DMS53 treated with DMSO at 0.1 percent for 48 hours (cell line): ENCODE data around the gene CCDC178.
A peak's percentile ranks its signal among the peaks of the same experiment; 100 is the strongest.

Source experiments
- DNase-seq: peaks from one replicate; lab custom pipeline; 2025; ENCODE audit not compliant: unreplicated experiment; lab: John Stamatoyannopoulos, UW

CCDC178 gene

GRCh38 chr18:33135951-33136660, 304.4 kb downstream of the CCDC178 start:
- no peak for DNase-seq

GRCh38 chr18:33132657-33133056, 307.9 kb downstream of the CCDC178 start:
- no peak for DNase-seq

GRCh38 chr18:33128581-33128980, 311.9 kb downstream of the CCDC178 start:
- no peak for DNase-seq

- DNase-seq: no peak
Observed at GRCh38 chr18:33123862-33124518, 316.5 kb downstream of the CCDC178 start.

GRCh38 chr18:33116376-33116775, 324.1 kb downstream of the CCDC178 start:
- peak; percentile 90 for DNase-seq

GRCh38 chr18:33115917-33116316, 324.6 kb downstream of the CCDC178 start:
- DNase-seq: no peak

- no peak for DNase-seq
Observed at GRCh38 chr18:33115476-33115875, 325.0 kb downstream of the CCDC178 start.

- no peak for DNase-seq
Observed at GRCh38 chr18:33114749-33115148, 325.8 kb downstream of the CCDC178 start.

- DNase-seq: no peak
Observed at GRCh38 chr18:33113416-33113815, 327.1 kb downstream of the CCDC178 start.

- no peak for DNase-seq
Observed at GRCh38 chr18:33107511-33107910, 333.0 kb downstream of the CCDC178 start.

GRCh38 chr18:33101316-33101715, 339.2 kb downstream of the CCDC178 start:
- DNase-seq: no peak

- DNase-seq: no peak
Observed at GRCh38 chr18:33099626-33100025, 340.9 kb downstream of the CCDC178 start.

- DNase-seq: no peak
Observed at GRCh38 chr18:33097126-33097525, 343.4 kb downstream of the CCDC178 start.

GRCh38 chr18:33090461-33090860, 350.1 kb downstream of the CCDC178 start:
- no peak for DNase-seq

GRCh38 chr18:33076601-33077000, 363.9 kb downstream of the CCDC178 start:
- no peak for DNase-seq

- DNase-seq: no peak
Observed at GRCh38 chr18:33074125-33074524, 366.4 kb downstream of the CCDC178 start.

- no peak for DNase-seq
Observed at GRCh38 chr18:33062834-33063364, 377.6 kb downstream of the CCDC178 start.

- no peak for DNase-seq
Observed at GRCh38 chr18:33052886-33053285, 387.6 kb downstream of the CCDC178 start.

- DNase-seq: peak; percentile 25
Observed at GRCh38 chr18:33051407-33051806, 389.1 kb downstream of the CCDC178 start.

- DNase-seq: no peak
Observed at GRCh38 chr18:33040213-33040612, 400.3 kb downstream of the CCDC178 start.

GRCh38 chr18:33034945-33035344, 405.6 kb downstream of the CCDC178 start:
- no peak for DNase-seq

GRCh38 chr18:33034212-33034611, 406.3 kb downstream of the CCDC178 start:
- DNase-seq: no peak
